ENCODE results near the gene INSL3. TPM values are rescaled to one million over a fixed set of nuclear protein-coding genes. Genes with fewer than 3 reads are reported as not detected.
"Not testable (repeated sequence)": the region's sequence is repeated elsewhere in the genome, so short reads cannot be mapped to it uniquely, and the experiment has no call there.

The INSL3 gene
- total RNA-seq, 2 donors from 2014 or later = 7.6 to 8.3 TPM

DNA sequence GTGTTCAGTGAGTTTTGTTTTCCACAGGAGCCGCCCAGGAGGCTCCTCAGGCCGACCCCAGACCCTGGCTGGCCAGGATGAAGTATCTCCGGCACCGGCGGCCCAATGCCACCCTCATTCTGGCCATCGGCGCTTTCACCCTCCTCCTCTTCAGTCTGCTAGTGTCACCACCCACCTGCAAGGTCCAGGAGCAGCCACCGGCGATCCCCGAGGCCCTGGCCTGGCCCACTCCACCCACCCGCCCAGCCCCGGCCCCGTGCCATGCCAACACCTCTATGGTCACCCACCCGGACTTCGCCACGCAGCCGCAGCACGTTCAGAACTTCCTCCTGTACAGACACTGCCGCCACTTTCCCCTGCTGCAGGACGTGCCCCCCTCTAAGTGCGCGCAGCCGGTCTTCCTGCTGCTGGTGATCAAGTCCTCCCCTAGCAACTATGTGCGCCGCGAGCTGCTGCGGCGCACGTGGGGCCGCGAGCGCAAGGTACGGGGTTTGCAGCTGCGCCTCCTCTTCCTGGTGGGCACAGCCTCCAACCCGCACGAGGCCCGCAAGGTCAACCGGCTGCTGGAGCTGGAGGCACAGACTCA lies 13.5 kb downstream of the INSL3 start:
- no peaks in the 10 kb centered on the region for H3K9me3 Mint-ChIP-seq
- no peak for ATAC-seq (replicated peaks)
- H3K4me1 Mint-ChIP-seq = peaks cover 14% of the 10 kb centered on the region
- no peaks in the 10 kb centered on the region for H3K27me3 Mint-ChIP-seq
- H3K36me3 Mint-ChIP-seq (ENCODE audit: low read depth) = no peaks in the 10 kb centered on the region
- peak overlapping the region; percentile 30 for H3K4me3 Mint-ChIP-seq
- no peak overlapping the region for H3K27ac Mint-ChIP-seq

DNA sequence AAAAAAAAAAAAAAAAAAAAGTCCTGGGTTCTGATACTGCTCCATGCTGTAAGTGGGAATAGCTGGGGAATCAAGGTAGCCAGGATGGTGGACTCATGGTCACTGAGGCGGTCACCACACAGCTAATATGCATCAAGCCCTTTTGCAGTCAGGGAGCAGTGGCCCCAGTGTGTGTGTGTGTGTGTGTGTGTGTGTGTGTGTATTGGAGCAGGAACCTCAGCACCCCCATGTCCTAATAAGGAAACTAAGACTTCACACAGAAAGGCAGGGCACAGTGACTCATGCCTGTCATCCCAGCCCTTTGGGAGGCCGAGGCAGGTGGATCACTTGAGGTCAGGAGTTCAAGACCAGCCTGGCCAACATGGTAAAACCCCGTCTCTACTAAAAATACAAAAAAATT lies 14.4 kb downstream of the INSL3 start:
- H3K36me3 Mint-ChIP-seq (ENCODE audit: low read depth) = no peaks in the 10 kb centered on the region
- H3K9me3 Mint-ChIP-seq = no peaks in the 10 kb centered on the region
- no peak overlapping the region for H3K27ac Mint-ChIP-seq
- no peak overlapping the region for H3K4me3 Mint-ChIP-seq
- peaks cover 19% of the 10 kb centered on the region for H3K4me1 Mint-ChIP-seq
- no peak for ATAC-seq (replicated peaks)
- no peaks in the 10 kb centered on the region for H3K27me3 Mint-ChIP-seq

GRCh38 chr19:17805427-17805826 lies 15.9 kb downstream of the INSL3 start:
- peaks cover 19% of the 10 kb centered on the region for H3K4me1 Mint-ChIP-seq

GRCh38 chr19:17803264-17803896 lies 17.9 kb downstream of the INSL3 start:
- H3K27ac Mint-ChIP-seq = peak overlapping the region; percentile 83
- no peaks in the 10 kb centered on the region for H3K36me3 Mint-ChIP-seq (ENCODE audit: low read depth)
- H3K27me3 Mint-ChIP-seq = no peaks in the 10 kb centered on the region
- ATAC-seq (replicated peaks) = peak; percentile 52
- no peaks in the 10 kb centered on the region for H3K9me3 Mint-ChIP-seq
- H3K4me3 Mint-ChIP-seq = peak overlapping the region; percentile 62
- peaks cover 19% of the 10 kb centered on the region for H3K4me1 Mint-ChIP-seq

More at GRCh38 chr19:17805427-17805826, 15.9 kb downstream of the INSL3 start:
- no peaks in the 10 kb centered on the region for H3K9me3 Mint-ChIP-seq
- H3K36me3 Mint-ChIP-seq (ENCODE audit: low read depth) = no peaks in the 10 kb centered on the region
- peak overlapping the region; percentile 44 for H3K27ac Mint-ChIP-seq
- no peaks in the 10 kb centered on the region for H3K27me3 Mint-ChIP-seq
- H3K4me3 Mint-ChIP-seq = no peak overlapping the region
- ATAC-seq (replicated peaks) = no peak

DNA sequence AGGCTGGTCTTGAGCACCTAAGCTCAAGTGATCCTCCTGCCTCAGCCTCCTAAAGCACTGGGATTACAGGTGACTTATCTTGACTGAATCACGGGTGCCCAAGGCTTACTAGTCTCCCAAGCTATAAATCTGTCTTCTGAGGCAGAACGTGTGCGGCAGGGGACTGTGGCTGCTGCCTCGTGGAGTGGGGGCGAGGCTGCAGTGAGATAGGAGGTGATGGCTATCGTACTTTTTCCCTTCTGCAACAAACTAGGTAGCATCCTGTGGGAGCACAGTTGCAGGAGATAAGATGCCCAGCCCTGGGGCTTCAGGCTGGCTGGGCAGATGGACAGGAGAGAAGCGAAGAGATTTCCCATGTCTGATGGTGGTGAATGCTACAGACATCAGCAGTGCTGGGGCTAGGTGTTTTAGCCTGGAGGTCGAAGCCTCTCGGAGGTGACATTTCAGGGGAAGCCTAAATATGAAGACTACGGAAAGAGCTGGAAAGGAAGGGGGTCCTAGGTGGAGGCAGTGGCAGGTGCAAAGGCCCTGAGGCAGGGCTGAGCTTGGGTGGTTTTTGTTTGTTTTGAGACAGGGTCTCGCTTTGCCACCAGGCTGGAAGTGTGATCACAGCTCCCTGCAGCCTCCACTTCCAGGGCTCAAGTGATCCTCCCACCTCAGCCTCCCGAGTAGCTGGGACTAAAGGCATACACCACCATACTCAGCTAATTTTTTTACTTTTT lies 19.0 kb downstream of the INSL3 start:
- Mint-ChIP-seq H3K4me1 (peaks cover 20% of the 10 kb centered on the region), H3K4me3 (peak overlapping the region; percentile 21), H3K9me3 (no peaks in the 10 kb centered on the region), H3K27me3 (no peaks in the 10 kb centered on the region), H3K36me3 (ENCODE audit: low read depth) (no peaks in the 10 kb centered on the region), H3K27ac (peak overlapping the region; percentile 34)
- no peak for ATAC-seq (replicated peaks)

GRCh38 chr19:17798599-17798998 lies 22.7 kb downstream of the INSL3 start:
- not testable (repeated sequence) for H3K4me3 Mint-ChIP-seq; H3K27ac Mint-ChIP-seq; H3K36me3 Mint-ChIP-seq (ENCODE audit: low read depth); H3K27me3 Mint-ChIP-seq; H3K9me3 Mint-ChIP-seq; ATAC-seq (replicated peaks)
- peaks cover 18% of the 10 kb centered on the region for H3K4me1 Mint-ChIP-seq

GRCh38 chr19:17797424-17798201 lies 23.7 kb downstream of the INSL3 start:
- Mint-ChIP-seq H3K9me3 (no peaks in the 10 kb centered on the region), H3K4me3 (peak overlapping the region; percentile 44), H3K27ac (peak overlapping the region; percentile 80), H3K4me1 (peaks cover 11% of the 10 kb centered on the region), H3K36me3 (ENCODE audit: low read depth) (no peaks in the 10 kb centered on the region), H3K27me3 (no peaks in the 10 kb centered on the region)
- ATAC-seq (replicated peaks) = peak; percentile 99

DNA sequence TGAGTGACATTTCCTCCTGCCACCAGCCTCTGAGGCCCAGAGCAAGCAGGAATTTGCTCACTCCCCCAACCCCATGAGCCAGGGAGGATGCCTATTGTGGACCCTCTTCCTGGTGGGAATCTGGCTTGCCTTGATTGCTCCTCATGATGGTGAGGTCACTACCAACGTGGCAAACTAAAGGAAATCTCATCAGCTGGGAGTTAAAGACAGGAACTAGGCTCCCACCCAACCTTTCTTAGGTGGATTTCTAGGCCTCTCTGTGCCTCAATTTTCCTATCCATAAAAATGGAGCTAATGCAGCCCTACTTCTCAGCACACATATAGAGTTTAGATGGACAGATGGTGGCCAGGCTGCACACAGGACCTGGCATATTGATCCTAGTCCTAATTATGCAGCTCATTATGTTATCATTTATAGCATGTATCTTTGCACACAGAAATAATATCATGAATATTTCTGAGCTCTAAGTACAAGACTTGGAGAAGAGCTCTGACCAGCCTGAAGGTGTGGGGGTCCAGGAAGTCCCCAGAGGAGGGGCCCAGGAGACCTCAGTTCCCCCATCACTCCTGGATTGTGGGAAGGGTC lies 24.4 kb downstream of the INSL3 start:
- Mint-ChIP-seq H3K36me3 (ENCODE audit: low read depth) (no peaks in the 10 kb centered on the region), H3K4me3 (peak overlapping the region; percentile 44), H3K9me3 (no peaks in the 10 kb centered on the region), H3K27me3 (no peaks in the 10 kb centered on the region), H3K4me1 (peaks cover 6% of the 10 kb centered on the region), H3K27ac (peak overlapping the region; percentile 80)
- no peak for ATAC-seq (replicated peaks)

GRCh38 chr19:17796013-17796837 lies 25.1 kb downstream of the INSL3 start:
- Mint-ChIP-seq H3K27ac (peak overlapping the region; percentile 80), H3K4me3 (peak overlapping the region; percentile 72), H3K27me3 (no peaks in the 10 kb centered on the region), H3K9me3 (no peaks in the 10 kb centered on the region), H3K36me3 (ENCODE audit: low read depth) (no peaks in the 10 kb centered on the region), H3K4me1 (peaks cover 12% of the 10 kb centered on the region)
- no peak for ATAC-seq (replicated peaks)

- Mint-ChIP-seq H3K4me3 (peak overlapping the region; percentile 72), H3K9me3 (no peaks in the 10 kb centered on the region), H3K27ac (peak overlapping the region; percentile 65), H3K27me3 (no peaks in the 10 kb centered on the region), H3K36me3 (ENCODE audit: low read depth) (no peaks in the 10 kb centered on the region), H3K4me1 (peaks cover 12% of the 10 kb centered on the region)
- ATAC-seq (replicated peaks) = no peak
Observed at GRCh38 chr19:17795495-17795856, 25.8 kb downstream of the INSL3 start.

- Mint-ChIP-seq H3K4me3 (peak within 1 kb of the TSS; percentile 72), H3K27me3 (no peaks in the 10 kb centered on the region), H3K9me3 (no peaks in the 10 kb centered on the region), H3K36me3 (ENCODE audit: low read depth) (no peaks in the 10 kb centered on the region), H3K27ac (peak within 1 kb of the TSS; percentile 67), H3K4me1 (peaks cover 12% of the 10 kb centered on the region)
- ATAC-seq (replicated peaks) = no peak
Observed at GRCh38 chr19:17794731-17795494, 26.4 kb downstream of the INSL3 start, which contains the start of gene B3GNT3. Gene B3GNT3, plus strand, starts transcription at chr19:17795138. Its CDS starts 12,670 bp downstream, at chr19:17807808.

DNA sequence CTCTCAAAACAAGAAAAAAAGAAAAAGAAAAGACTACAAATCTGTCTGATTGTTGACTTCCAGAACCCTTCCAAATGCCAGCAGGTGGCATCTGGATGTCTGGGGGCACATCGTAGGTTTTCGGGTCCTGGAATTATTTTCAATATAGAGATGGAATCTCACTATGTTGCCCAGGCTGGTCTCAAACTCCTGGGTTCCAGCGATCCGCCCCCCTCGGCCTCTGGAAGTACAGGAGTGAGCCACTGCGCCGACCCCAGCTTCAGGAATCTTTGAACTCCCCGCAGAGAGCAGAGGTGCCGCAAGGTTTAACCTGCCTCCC lies 26.9 kb downstream of the INSL3 start:
- Mint-ChIP-seq H3K27me3 (no peaks in the 10 kb centered on the region), H3K27ac (peak overlapping the region; percentile 67), H3K36me3 (ENCODE audit: low read depth) (no peaks in the 10 kb centered on the region), H3K4me3 (peak overlapping the region; percentile 72), H3K9me3 (no peaks in the 10 kb centered on the region), H3K4me1 (peaks cover 12% of the 10 kb centered on the region)
- ATAC-seq (replicated peaks) = no peak

All from activated T-helper 17 cell treated with anti-CD3 and anti-CD28 coated beads, Interleukin-2, amount 50 U/mL, for 72 hours (primary cell).